ENCODE data around the gene RASA2.
"Not testable (repeated sequence)": the region's sequence is repeated elsewhere in the genome, so short reads cannot be mapped to it uniquely, and the experiment has no call there.

Gene RASA2

DNA sequence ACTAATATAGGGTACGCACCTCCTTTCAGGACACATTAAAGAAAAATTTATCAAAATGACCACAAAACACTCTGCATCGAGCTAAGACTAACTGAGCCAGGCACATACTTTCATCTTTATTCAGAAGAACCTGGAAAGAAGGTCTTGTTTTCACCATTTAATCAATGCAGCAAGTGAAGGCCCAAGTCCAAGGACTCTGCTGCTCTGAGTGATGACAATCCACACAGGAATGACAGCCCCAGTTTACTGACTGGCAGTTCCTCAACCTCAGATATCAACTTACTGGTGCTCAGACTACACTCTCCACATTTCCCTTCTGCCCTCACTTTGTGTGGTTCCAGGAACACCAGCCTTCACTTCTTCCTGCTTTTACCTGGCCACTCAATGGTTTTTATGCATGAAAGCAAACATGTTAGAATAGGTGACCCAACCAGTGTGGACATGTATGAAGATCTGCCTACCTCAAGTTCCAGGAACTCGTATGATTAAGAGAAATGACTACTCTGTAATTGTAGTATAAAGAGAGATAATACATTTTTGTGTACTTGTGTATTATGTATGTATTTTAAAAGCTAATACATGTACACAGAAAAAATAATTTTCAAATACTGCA is 29.1 kb upstream of the RASA2 start:
- DNase-seq, result no peak

DNA sequence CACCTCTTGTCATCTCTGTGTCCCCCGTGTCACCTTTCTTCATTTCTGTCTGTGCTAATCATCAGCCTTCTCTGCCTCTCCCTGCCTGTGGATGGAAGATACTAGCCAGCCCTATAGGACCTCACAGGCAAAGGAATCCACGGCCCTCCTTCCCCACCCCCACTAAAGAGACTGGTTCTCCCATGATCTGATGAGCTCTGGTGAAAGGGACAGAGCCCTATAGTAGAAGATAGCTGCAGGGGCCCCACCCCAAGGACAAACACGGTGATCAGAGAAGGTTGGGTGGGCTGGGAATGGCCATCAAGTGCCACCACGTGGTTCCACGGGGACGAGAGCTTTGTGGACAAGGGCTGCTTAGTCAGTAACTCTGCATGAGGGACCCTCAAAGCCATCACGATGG is 27.8 kb upstream of the RASA2 start:
- no peak for DNase-seq

DNA sequence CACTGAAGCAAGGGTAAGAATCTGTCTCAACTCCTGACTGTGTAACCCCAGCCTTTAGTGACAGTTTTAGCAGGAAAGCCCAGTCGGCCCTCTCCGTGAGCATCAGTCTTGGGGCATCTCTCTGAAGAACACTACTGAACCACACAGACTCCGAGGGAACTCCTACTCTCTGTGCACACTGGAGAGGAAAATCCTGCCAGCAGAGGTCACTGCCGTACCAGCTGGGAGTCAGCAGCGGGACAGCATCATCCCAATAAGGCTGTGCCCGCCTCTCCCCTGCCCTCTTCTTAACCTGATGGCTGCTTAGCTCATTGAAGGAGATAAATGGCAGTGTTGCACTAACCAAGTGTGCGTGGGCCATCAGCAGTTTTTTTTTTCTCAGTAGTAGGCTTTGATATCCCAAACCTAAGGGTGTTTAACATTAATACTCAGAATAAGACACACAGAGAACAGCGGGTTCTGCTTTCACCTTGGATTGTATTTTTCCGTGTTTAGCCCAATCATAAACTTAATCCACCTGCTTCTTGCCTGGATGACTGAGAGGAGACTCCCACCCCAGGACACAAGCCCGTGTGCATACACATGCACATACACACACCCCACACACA is 26.6 kb upstream of the RASA2 start:
- peak; percentile 91 for DNase-seq

- no peak for DNase-seq
Measured at GRCh38 chr3:141462176-141462859, 24.5 kb upstream of the RASA2 start.

GRCh38 chr3:141465221-141465620 is 21.6 kb upstream of the RASA2 start:
- no peak for DNase-seq

- DNase-seq, result no peak
Measured at GRCh38 chr3:141466633-141467169, 20.1 kb upstream of the RASA2 start.

DNA sequence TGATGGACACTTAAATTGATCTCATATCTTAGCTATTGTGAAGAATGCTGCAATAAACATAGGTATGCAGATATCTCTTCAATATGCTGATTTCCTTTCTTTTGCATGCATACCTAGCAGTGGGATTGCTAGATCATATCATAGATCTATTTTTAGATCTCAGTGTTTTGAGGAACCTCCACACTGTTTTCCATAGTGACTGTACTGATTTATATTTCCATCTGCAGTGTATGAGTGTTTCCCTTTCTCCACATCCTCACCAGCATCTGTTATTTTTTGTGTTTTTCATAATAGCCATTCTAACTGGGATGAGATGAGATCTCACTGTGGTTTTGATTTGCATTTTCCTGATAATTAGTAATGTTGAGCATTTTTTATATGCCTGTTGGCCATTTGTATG is 17.1 kb upstream of the RASA2 start:
- no peak for DNase-seq

GRCh38 chr3:141471160-141471559 is 15.7 kb upstream of the RASA2 start:
- DNase-seq, result no peak

GRCh38 chr3:141476033-141476432 is 10.8 kb upstream of the RASA2 start:
- DNase-seq, result no peak

GRCh38 chr3:141477224-141477623 is 9.6 kb upstream of the RASA2 start:
- no peak for DNase-seq

- DNase-seq, result no peak
Measured at GRCh38 chr3:141478139-141478538, 8.7 kb upstream of the RASA2 start.

GRCh38 chr3:141478840-141479239 is 8.0 kb upstream of the RASA2 start:
- DNase-seq, result not testable (repeated sequence)

- DNase-seq, result no peak
Measured at GRCh38 chr3:141482245-141482922, 4.4 kb upstream of the RASA2 start.

GRCh38 chr3:141484701-141485287 is 2.0 kb upstream of the RASA2 start:
- DNase-seq, result no peak

GRCh38 chr3:141485641-141486495 is 959 bp upstream of the RASA2 start:
- DNase-seq, result no peak

DNA sequence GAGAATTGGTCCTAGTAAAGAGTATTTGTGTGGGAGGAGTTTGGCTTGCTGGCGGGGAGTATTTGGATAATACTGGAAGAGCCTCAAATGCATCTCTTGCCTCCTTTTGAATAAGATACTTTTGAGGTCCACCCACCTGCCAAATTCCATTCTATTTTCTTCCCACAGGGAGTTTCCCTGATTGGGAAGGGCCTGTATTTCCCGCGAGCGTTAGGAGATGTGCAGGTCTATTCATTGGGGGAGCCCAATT is 406 bp upstream of the RASA2 start:
- no peak for DNase-seq

- peak; percentile 79 for DNase-seq
Measured at GRCh38 chr3:141487521-141488252, 860 bp downstream of the RASA2 start.

GRCh38 chr3:141489203-141489602 is 2.4 kb downstream of the RASA2 start:
- DNase-seq, result no peak

DNA sequence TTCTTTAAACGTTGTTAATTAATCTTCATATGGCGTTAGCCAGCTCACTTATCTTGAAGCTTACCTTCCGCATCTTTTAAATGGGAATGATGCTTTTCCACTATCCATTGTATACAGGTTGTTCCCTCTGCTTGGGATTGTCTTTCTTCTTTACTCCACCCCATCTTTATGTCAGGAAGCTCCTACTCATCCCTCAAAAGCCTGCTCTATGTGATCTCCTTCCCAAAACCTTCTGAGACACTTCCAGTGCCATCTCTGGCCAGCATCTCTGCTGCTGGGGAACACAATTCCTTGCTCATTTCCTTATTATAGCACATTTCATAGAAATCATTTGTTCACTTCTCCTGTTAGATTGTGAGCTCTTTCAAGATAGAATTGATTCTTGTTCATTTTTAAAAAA is 4.3 kb downstream of the RASA2 start:
- no peak for DNase-seq

- DNase-seq, result no peak
Measured at GRCh38 chr3:141491929-141492328, 5.1 kb downstream of the RASA2 start.

DNA sequence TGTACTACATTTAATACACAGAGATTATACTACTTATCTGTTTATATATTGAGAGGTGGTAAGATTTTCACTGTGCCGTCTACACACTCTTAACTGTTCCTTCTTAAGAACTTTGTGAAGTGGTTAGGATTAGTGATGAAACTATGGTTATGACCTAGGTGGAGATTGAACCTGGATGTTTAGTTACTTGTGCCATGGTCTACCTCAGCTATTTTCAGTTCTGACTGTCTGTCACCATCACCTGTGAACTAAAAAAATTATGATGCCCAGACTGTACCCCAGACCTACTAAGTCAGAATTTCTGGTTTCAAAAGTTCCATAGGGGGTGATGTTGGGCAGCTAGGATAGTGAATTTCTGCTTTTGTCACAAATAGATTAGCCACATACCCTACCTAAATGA is 6.4 kb downstream of the RASA2 start:
- DNase-seq, result no peak

DNA sequence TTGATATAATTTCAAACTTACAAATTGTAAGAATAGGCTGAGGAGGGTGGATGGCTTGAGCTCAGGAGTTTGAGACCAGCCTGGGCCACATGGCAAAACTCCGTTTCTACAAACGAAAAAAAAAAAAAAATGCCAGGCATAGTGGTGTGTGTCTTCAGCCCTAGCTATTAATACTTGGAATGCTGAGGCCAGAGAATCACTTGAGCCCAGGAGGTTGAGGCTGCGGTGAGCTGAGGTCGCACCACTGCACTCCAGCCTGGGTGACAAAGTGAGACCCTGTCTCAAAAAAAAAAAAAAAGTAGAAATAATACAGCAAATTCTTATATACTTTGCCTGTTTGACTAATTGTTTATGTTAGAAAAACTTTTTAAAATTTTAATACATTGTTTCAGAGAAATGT is 10.8 kb downstream of the RASA2 start:
- not testable (repeated sequence) for DNase-seq
